Activated effector memory CD4-positive, alpha-beta T cell treated with Interleukin-2 at 50 U/mL for 16 hours (primary cell): Measurements from ENCODE around the gene SH3GL1.

Experiments
- DNase-seq: peaks from one replicate; pipeline ENCODE4 v3.0.0-alpha.2; 2020

SH3GL1 gene

DNA sequence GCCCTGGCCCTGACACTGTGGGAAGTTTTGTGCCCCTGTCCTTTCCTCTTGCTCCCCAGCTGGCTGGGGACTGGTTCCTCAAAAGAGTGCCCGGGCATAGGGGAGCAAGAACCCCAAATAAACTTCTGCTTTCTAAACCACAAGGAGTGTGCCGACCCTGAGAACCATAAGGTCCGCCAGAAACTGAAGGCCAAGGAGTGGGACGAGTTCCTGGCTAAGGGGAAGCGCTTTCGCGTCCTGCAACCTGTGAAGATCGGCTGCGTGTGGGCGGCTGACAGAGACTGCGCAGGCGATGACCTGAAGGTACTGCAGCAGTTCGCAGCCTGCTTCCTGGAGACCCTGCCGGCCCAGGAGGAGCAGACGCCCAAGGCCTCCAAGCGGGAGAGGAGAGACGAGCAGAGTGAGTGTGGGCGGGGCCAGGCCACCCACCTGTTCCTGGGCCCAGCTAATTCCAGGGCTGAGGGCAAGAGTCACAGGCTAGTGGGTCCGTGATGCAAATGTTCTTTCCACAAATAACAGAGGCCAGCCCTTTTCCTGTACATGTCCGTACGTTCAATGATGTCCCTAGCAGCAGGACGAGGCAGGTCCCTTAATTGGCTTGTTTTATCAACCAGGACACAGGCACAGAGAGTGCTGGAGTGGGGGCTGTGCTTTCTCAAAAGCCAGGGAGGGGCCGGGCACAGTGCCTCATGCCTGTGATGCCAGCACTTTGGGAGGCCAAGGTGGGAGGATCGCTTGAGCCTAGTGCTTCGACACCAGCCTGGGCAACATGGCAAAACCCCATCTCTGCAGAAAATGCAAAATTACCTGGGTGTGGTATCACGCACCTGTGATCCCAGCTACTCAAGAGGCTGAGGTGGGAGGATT is 31.7 kb upstream of the SH3GL1 start:
- no peak for DNase-seq

DNA sequence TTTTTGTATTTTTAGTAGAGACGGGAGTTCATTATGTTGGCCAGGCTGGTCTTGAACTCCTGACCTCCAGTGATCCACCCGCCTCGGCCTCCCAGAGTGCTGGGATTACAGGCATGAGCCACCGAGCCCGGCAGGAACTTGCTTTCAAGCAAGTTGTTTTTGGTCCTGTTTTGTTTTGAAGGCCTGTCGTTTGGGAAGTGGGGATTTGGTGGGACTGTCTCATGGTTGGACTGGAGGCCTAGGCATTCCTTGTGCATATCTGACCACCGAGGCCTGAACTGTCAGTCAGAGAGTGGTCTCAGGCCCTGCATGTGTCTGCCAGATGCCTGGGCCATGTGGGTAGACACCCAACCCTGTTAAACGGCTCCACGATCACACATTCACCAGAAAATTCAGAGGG is 30.9 kb upstream of the SH3GL1 start:
- DNase-seq = no peak

DNA sequence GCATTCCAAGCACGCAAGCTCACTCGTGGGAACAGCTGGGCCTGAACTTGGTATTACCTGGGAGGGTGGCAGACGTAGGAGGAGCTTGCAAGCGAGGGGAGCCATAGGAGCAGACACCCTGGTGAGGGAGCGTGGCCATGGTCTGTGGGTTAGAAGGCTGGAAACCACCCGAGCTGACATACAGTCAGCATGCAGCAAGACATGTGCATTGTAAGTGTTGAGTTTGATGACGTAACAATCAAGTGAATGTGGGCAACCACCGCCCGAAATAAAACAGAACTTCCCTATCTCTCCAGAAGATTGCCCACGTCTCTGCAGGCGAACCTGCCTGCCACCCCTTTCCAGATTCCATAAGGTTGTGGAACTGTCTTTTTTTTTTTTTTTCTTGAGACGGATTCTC is 30.4 kb upstream of the SH3GL1 start:
- DNase-seq = no peak

DNA sequence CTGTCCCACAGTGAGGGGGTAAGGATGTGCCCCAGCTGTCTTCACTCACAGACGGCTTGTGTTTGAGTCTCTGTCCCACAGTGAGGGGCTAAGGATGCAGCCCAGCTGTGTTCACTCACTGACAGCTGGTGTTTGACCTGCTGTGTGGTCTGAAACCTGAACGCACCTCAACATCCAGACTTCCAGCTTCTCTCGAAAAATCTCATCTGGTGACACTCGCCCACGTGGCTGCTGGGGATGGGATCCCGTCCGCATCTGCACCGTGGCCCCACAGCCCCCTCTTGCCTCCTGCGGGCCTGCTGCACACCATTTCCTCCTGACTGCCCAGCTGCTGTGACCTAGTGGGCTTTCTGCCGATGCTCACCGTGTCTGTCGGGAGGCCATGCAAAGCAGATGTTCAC is 29.4 kb upstream of the SH3GL1 start:
- DNase-seq = no peak

GRCh38 chr19:4429256-4429655 is 28.9 kb upstream of the SH3GL1 start:
- no peak for DNase-seq

DNA sequence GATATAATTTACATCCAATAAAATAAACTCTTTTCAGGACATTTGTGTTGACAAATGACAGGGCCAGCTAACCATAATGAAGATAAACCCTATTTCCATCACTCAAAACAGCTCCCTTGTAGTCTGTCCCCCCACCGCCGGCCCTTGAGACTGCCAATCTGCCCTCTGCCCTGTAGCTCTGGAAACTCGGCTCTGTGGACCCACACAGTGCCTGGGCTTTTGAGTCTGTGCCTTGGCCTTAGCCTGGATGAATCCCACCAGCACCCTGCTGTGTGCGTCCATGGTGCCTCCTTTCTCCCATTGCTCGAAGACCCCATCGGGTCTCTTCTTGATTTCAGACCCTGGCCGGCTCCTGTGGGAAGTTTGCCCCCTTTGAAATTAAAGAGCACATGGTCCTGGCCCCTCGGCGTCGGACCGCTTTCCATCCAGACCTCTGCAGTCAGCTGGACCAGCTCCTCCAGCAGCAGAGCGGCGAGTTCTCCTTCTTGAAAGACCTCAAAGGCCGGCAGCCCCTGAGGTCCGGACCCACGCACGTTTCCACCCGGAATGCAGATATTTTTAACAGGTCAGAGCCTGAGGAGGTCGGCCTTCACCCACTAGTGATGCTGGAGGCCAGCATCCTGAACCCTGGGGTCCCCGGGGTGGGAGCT is 28.1 kb upstream of the SH3GL1 start:
- DNase-seq = no peak

- DNase-seq = no peak
Measured at GRCh38 chr19:4425537-4425936, 25.2 kb upstream of the SH3GL1 start.

- no peak for DNase-seq
Measured at GRCh38 chr19:4423416-4424126, 23.2 kb upstream of the SH3GL1 start.

DNA sequence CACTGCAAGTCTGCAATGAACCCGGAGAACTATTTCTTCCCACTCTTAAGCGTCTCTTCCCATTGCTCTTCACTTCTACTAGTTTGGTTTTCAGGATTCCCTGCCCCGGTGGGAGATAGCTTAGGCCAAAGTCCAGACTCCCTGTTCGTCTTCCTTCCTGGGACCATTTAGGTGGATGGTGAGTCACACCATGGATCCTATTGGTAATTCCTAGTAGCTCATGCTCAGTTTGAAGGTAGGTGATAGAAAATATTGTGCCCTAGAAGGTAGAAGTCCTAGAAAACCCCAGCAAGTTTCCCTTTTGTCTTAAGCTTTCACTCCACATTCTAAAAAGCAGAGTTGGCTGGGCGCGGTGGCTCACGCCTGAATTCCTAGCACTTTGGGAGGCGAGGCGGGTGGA is 15.9 kb upstream of the SH3GL1 start:
- DNase-seq = no peak

DNA sequence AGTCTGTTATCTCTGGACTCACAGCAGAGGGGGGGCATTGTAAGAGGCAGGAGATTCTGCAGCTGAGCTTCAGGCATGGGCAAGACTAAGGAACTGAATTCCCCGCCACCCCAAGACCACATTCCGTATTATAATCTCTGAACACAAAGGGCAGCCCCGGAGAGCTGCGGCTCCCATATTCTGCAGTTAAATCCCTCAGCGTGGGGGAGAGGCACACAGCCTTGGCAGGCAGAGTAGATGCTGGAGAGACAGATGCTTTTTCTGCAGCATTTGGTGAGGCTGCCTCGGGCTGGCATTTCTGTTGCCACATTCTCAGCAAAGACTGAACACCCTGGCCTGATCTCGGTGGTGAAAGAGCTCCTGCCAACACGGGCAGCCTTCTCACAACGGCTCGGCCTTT is 15.0 kb upstream of the SH3GL1 start:
- no peak for DNase-seq

GRCh38 chr19:4414800-4415321 is 14.5 kb upstream of the SH3GL1 start:
- DNase-seq = no peak

DNA sequence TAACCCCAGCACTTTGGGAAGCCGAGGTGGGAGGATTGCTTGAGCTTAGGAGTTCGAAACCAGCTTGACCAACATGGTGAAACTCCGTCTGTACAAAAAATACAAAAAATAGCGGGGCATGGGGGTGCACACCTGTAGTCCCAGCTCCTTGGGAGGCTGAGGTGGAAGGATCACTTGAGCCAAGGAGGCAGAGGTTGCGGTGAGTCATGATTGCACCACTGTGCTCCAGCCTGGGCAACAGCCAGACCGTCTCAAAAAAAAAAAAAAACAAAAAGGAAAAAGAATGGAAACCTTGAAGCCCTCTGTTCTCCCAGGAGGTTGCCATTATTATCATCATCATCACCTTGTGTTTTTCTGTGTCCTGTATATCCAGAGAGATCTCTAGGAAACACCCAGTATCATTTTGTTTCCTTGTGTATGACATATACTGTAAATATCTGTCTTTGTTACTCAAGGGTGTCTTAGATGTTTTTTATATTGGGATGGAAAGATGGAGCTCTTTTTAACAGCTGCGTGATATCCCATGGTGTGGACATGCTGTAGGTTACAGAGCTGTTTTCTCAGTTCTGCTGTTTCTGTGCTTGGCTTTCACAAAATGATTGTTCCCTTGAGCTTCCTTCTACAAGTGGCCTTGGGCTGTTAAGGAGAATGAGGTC is 13.9 kb upstream of the SH3GL1 start:
- DNase-seq = no peak

DNA sequence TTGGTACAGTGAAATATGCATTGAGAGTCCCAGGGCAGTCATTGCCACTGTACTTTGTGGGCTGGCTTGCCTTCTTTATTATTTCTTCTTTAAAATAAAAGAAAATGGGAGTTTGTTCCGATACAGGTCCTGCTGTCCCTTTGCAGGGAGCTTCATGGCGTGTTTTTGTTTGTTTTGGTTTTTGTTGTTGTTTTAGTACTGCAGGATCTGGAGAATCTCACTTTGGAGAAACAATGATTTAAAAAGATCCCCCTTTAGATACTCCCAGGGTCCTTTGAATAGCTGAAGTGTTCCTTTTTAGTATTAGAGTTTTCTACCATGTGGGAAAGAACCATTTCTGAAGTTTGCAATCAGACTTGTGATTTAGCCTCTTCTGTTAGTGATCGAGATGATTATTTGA is 13.2 kb upstream of the SH3GL1 start:
- no peak for DNase-seq

DNA sequence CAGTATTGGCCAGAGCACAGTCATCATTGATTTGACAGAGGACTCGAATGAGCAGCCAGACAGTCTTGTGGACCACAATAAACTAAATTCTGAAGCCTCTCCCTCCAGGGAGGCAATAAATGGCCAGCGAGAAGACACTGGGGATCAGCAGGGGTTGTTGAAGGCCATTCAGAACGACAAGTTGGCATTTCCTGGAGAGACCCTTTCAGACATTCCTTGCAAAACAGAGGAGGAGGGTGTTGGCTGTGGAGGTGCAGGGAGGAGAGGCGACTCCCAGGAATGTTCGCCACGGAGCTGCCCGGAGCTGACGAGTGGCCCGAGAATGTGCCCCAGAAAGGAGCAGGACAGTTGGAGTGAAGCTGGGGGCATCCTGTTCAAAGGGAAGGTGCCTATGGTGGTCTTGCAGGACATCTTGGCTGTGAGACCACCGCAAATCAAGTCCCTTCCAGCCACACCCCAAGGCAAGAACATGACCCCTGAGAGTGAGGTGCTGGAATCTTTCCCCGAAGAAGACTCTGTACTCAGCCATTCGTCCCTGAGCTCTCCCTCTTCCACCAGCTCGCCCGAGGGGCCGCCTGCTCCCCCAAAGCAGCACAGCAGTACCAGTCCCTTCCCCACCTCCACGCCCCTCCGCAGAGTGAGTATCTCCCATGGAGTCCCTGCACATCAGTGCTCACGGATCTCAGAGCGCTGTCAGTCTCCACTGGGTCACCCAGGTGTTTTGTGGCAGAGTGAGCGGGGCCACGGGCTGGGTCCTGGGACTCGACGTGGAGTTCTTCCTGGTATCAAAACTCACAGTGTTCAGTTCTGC is 9.0 kb upstream of the SH3GL1 start:
- DNase-seq = no peak

DNA sequence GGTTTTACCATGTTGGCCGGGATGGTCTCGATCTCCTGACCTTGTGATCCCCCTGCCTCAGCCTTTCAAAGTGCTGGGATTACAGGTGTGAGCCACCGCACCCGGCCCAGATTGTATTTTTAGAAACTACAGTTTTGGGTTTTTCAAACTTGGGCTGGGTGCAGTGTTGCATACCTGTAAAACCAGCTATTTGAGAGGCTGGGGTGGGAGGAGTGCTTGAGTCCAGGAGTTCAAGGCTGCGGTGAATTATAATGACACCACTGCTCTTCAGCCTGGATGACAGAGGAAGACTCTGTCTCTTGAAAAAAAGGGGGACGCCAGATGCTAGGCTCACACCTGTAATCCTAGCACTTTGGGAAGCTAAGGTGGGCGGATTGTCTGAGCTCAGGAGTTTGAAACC is 6.3 kb upstream of the SH3GL1 start:
- no peak for DNase-seq

DNA sequence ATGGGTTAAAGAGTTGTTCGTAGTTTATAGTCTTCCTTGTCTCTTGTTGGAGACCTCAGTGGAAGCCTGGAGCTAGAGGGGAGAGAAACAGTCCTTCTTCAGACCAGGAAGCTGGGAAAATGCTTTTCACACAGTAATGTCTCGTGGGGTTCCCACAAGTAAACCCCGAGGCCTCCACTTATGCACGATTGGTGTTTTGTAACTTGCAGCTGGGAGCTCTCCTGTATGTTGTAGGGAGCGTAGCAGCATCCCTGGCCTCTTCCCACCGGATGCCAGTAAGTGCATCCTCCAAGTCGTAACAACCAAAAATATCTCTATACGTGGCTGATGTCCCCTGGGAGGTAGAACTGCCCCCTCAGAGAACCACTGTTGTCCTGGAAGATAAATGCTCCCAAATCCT is 5.6 kb upstream of the SH3GL1 start:
- DNase-seq = no peak

DNA sequence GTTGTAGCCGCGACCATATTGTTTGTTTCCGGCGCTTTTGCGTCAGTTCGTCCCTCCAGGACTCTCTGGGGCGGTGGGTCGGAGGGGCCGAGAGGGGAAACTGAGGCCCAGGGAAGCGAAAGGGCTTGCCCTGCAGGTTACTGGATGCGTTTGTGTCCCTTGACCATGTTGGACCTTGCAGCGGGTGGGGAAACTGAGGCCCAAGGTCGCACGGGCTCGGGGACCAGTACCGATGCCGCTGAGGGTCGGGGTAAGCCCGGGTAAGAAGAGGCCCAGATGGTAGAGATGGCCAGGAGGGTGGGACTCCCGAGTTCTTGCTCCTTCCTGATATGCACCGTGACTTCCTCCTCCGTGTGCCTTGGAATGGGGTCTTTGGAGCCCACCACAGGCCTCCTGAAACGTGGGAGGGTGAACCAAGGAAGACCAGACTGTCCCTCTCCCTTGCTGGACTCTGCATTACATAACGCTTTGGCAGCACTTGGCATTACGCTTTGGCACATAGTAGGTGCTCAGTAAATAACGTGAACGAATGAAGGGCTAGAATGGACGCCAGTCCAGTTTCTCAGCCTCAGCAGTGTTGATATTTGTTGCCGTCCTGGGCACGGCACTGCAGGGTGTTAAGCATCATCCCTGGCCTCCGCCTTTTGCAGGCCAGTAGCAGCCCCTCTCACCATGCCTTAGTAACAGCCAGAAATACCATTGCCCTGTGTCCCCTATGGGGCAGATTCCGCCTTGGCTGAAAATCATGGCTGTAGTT is 2.8 kb upstream of the SH3GL1 start:
- no peak for DNase-seq

- DNase-seq = peak; percentile 97
Measured at GRCh38 chr19:4402171-4403004, 2.0 kb upstream of the SH3GL1 start, which contains the start of gene CHAF1A. TSS of gene CHAF1A (plus strand) at chr19:4402640. CDS start at chr19:4402763, 123 bp downstream.

- no peak for DNase-seq
Measured at GRCh38 chr19:4401769-4402170, 1.4 kb upstream of the SH3GL1 start.

GRCh38 chr19:4399812-4400134 is 574 bp downstream of the SH3GL1 start:
- no peak for DNase-seq
